ENCODE data around the gene DNAJB1.
A peak's percentile ranks its signal among the peaks of the same experiment; 100 is the strongest.

The DNAJB1 gene

GRCh38 chr19:14528419-14529253 is 10.4 kb upstream of the DNAJB1 start:
- H3K27me3 Mint-ChIP-seq, result no peaks in the 10 kb centered on the region
- no peak for DNase-seq (ENCODE audit: low spot score in 2 of 2)
- no peaks in the 10 kb centered on the region for H3K9me3 Mint-ChIP-seq
- ATAC-seq (replicated peaks; ENCODE audit: extremely low read depth, poor library complexity, severe bottlenecking), result peak; percentile 7
- peaks cover 18% of the 10 kb centered on the region for H3K36me3 Mint-ChIP-seq (ENCODE audit: insufficient read depth)
- H3K4me3 Mint-ChIP-seq, result peak overlapping the region; percentile 97
- peaks cover 13% of the 10 kb centered on the region for H3K4me1 Mint-ChIP-seq
- peak overlapping the region; percentile 99 for H3K27ac Mint-ChIP-seq (ENCODE audit: low read depth)

GRCh38 chr19:14526423-14526822 is 8.2 kb upstream of the DNAJB1 start:
- Mint-ChIP-seq H3K27me3 (no peaks in the 10 kb centered on the region), H3K9me3 (no peaks in the 10 kb centered on the region), H3K36me3 (ENCODE audit: insufficient read depth) (peaks cover 34% of the 10 kb centered on the region), H3K27ac (ENCODE audit: low read depth) (no peak overlapping the region), H3K4me3 (no peak overlapping the region), H3K4me1 (peaks cover 32% of the 10 kb centered on the region)
- ATAC-seq (replicated peaks; ENCODE audit: extremely low read depth, poor library complexity, severe bottlenecking) (no peak), DNase-seq (ENCODE audit: low spot score in 2 of 2) (no peak)

GRCh38 chr19:14525729-14526128 is 7.5 kb upstream of the DNAJB1 start:
- Mint-ChIP-seq H3K9me3 (no peaks in the 10 kb centered on the region), H3K36me3 (ENCODE audit: insufficient read depth) (peaks cover 30% of the 10 kb centered on the region), H3K27ac (ENCODE audit: low read depth) (no peak overlapping the region), H3K4me1 (peaks cover 31% of the 10 kb centered on the region), H3K27me3 (no peaks in the 10 kb centered on the region), H3K4me3 (no peak overlapping the region)
- ATAC-seq (replicated peaks; ENCODE audit: extremely low read depth, poor library complexity, severe bottlenecking), result no peak
- no peak for DNase-seq (ENCODE audit: low spot score in 2 of 2)

- no peak for DNase-seq (ENCODE audit: low spot score in 2 of 2)
- H3K4me1 Mint-ChIP-seq, result peaks cover 50% of the 10 kb centered on the region
- H3K36me3 Mint-ChIP-seq (ENCODE audit: insufficient read depth), result peaks cover 53% of the 10 kb centered on the region
- ATAC-seq (replicated peaks; ENCODE audit: extremely low read depth, poor library complexity, severe bottlenecking), result no peak
- H3K27me3 Mint-ChIP-seq, result no peaks in the 10 kb centered on the region
- H3K4me3 Mint-ChIP-seq, result no peak overlapping the region
- no peaks in the 10 kb centered on the region for H3K9me3 Mint-ChIP-seq
- peak overlapping the region; percentile 100 for H3K27ac Mint-ChIP-seq (ENCODE audit: low read depth)
Measured at GRCh38 chr19:14520543-14520942, 2.3 kb upstream of the DNAJB1 start.

GRCh38 chr19:14519860-14520407 is 1.7 kb upstream of the DNAJB1 start:
- DNase-seq (ENCODE audit: low spot score in 2 of 2), result no peak
- no peak for ATAC-seq (replicated peaks; ENCODE audit: extremely low read depth, poor library complexity, severe bottlenecking)
- H3K4me1 Mint-ChIP-seq, result peaks cover 56% of the 10 kb centered on the region

GRCh38 chr19:14519245-14519859 is 1.2 kb upstream of the DNAJB1 start:
- Mint-ChIP-seq H3K4me3 (peak overlapping the region; percentile 94), H3K9me3 (no peaks in the 10 kb centered on the region), H3K36me3 (ENCODE audit: insufficient read depth) (peaks cover 64% of the 10 kb centered on the region), H3K4me1 (peaks cover 62% of the 10 kb centered on the region), H3K27me3 (no peaks in the 10 kb centered on the region), H3K27ac (ENCODE audit: low read depth) (peak overlapping the region; percentile 100)
- DNase-seq (ENCODE audit: low spot score in 2 of 2) (no peak), ATAC-seq (replicated peaks; ENCODE audit: extremely low read depth, poor library complexity, severe bottlenecking) (no peak)

More at GRCh38 chr19:14519860-14520407, 1.7 kb upstream of the DNAJB1 start:
- no peaks in the 10 kb centered on the region for H3K27me3 Mint-ChIP-seq
- peak overlapping the region; percentile 64 for H3K4me3 Mint-ChIP-seq
- peak overlapping the region; percentile 100 for H3K27ac Mint-ChIP-seq (ENCODE audit: low read depth)
- no peaks in the 10 kb centered on the region for H3K9me3 Mint-ChIP-seq
- peaks cover 59% of the 10 kb centered on the region for H3K36me3 Mint-ChIP-seq (ENCODE audit: insufficient read depth)

GRCh38 chr19:14517446-14517839 is 754 bp downstream of the DNAJB1 start:
- no peak for DNase-seq (ENCODE audit: low spot score in 2 of 2)
- Mint-ChIP-seq H3K4me3 (peak overlapping the region; percentile 94), H3K27ac (ENCODE audit: low read depth) (peak overlapping the region; percentile 100), H3K36me3 (ENCODE audit: insufficient read depth) (peaks cover 74% of the 10 kb centered on the region), H3K9me3 (no peaks in the 10 kb centered on the region), H3K4me1 (peaks cover 58% of the 10 kb centered on the region), H3K27me3 (no peaks in the 10 kb centered on the region)
- no peak for ATAC-seq (replicated peaks; ENCODE audit: extremely low read depth, poor library complexity, severe bottlenecking)

GRCh38 chr19:14516746-14517438 is 1.3 kb downstream of the DNAJB1 start:
- Mint-ChIP-seq H3K4me3 (peak overlapping the region; percentile 94), H3K36me3 (ENCODE audit: insufficient read depth) (peaks cover 74% of the 10 kb centered on the region), H3K4me1 (peaks cover 52% of the 10 kb centered on the region), H3K27me3 (no peaks in the 10 kb centered on the region), H3K27ac (ENCODE audit: low read depth) (peak overlapping the region; percentile 100), H3K9me3 (no peaks in the 10 kb centered on the region)
- ATAC-seq (replicated peaks; ENCODE audit: extremely low read depth, poor library complexity, severe bottlenecking) (no peak), DNase-seq (ENCODE audit: low spot score in 2 of 2) (no peak)

- Mint-ChIP-seq H3K4me1 (peaks cover 49% of the 10 kb centered on the region), H3K27ac (ENCODE audit: low read depth) (peak overlapping the region; percentile 100), H3K9me3 (no peaks in the 10 kb centered on the region), H3K27me3 (no peaks in the 10 kb centered on the region), H3K36me3 (ENCODE audit: insufficient read depth) (peaks cover 71% of the 10 kb centered on the region), H3K4me3 (peak overlapping the region; percentile 94)
- ATAC-seq (replicated peaks; ENCODE audit: extremely low read depth, poor library complexity, severe bottlenecking) (no peak), DNase-seq (ENCODE audit: low spot score in 2 of 2) (no peak)
Measured at GRCh38 chr19:14516048-14516534, 2.1 kb downstream of the DNAJB1 start.

- no peaks in the 10 kb centered on the region for H3K9me3 Mint-ChIP-seq
- H3K27ac Mint-ChIP-seq (ENCODE audit: low read depth), result peak overlapping the region; percentile 100
- peaks cover 71% of the 10 kb centered on the region for H3K36me3 Mint-ChIP-seq (ENCODE audit: insufficient read depth)
- peak overlapping the region; percentile 94 for H3K4me3 Mint-ChIP-seq
- H3K27me3 Mint-ChIP-seq, result no peaks in the 10 kb centered on the region
- peaks cover 52% of the 10 kb centered on the region for H3K4me1 Mint-ChIP-seq
- DNase-seq (ENCODE audit: low spot score in 2 of 2), result no peak
- no peak for ATAC-seq (replicated peaks; ENCODE audit: extremely low read depth, poor library complexity, severe bottlenecking)
Measured at GRCh38 chr19:14515501-14516047, 2.6 kb downstream of the DNAJB1 start.

GRCh38 chr19:14514215-14514863 is 3.9 kb downstream of the DNAJB1 start:
- Mint-ChIP-seq H3K27me3 (no peaks in the 10 kb centered on the region), H3K9me3 (no peaks in the 10 kb centered on the region), H3K4me1 (peaks cover 46% of the 10 kb centered on the region), H3K4me3 (peak overlapping the region; percentile 94), H3K27ac (ENCODE audit: low read depth) (peak overlapping the region; percentile 100), H3K36me3 (ENCODE audit: insufficient read depth) (peaks cover 73% of the 10 kb centered on the region)
- DNase-seq (ENCODE audit: low spot score in 2 of 2), result no peak
- no peak for ATAC-seq (replicated peaks; ENCODE audit: extremely low read depth, poor library complexity, severe bottlenecking)
